ENCODE results near the gene SIGLEC14. TPM values are rescaled to one million over a fixed set of nuclear protein-coding genes. Genes with fewer than 3 reads are reported as not detected.

Gene SIGLEC14
- polyA plus RNA-seq, 2 of the 4 experiments (the other 2 are of a cell fraction) = 0.03 TPM; not detected in 1

DNA sequence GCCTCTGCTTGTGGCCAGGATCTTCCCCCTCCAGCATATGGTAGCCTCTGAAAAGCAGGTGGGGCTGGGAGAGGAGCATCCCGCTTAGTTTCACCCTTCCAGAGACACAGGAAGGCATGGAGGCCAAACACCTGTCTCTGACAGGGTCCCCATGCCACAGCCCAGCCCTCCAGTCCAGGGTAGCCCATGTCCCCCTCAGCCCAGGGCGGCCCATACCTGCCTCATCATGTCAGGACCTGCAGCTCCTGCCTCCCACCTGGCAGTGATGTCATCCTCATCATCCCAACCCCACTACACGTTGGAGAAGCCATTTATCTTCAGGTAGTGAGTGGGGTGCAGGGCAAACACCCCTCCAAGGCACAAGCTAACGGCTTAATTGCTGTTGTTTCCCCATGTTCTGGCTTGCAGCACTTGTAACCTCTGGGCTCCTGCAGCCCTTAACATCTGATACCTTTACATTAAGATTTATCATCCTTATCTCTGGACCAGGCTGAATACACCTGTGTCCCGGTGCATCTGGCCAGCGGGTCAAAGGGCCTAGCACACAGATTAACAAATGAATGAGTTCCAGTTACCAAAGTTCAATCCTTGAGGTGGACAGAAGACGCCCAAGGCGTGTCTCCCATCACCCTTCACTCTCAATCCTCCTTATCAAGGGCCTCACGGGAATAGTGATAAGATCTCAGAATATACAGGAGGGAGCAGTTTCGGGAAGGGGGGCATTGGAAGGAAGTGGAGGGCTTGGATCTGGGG, 53.3 kb downstream of the SIGLEC14 start (continued):
- TF ChIP-seq KDM1A (IDR thresholded peaks at IDR 0.05; ENCODE audit: low read depth) = no peak
- TF ChIP-seq, protein P1, sequence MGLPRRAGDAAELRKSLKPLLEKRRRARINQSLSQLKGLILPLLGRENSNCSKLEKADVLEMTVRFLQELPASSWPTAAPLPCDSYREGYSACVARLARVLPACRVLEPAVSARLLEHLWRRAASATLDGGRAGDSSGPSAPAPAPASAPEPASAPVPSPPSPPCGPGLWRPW (IDR thresholded peaks at IDR 0.05) = no peak

Small RNA genes lying within 50 kb of the gene (small RNA-seq; reads per million reads assigned to genes)
- 0 reads per million in 6 experiments for gene AC018755.2
- gene MIR125A = 0 reads per million in 6 experiments
- gene MIR99B = 0 to 0.86 (median 0.04) reads per million in 6 experiments
- 0 reads per million in 6 experiments for gene MIRLET7E

Other genes starting within 250 kb of the SIGLEC14 start
- not detected in 2 replicates for gene SIGLEC10, start 229.2 kb downstream of the SIGLEC14 start, polyA plus RNA-seq (2011; rRNA removed)
- not detected in 3 replicates for gene SIGLEC10, start 229.2 kb downstream of the SIGLEC14 start, polyA plus RNA-seq (2017; fragmentation: RNase III; extraction: RNeasy Plus Mini Kit Qiagen cat#74134 plus additional on column Dnase treatment)
- not detected in 2 replicates for gene SIGLEC8, start 188.4 kb downstream of the SIGLEC14 start, polyA plus RNA-seq (2011; rRNA removed)
- gene SIGLEC8, start 188.4 kb downstream of the SIGLEC14 start, polyA plus RNA-seq (2017; fragmentation: RNase III; extraction: RNeasy Plus Mini Kit Qiagen cat#74134 plus additional on column Dnase treatment) = not detected in 3 replicates
- gene CEACAM18, start 168.3 kb downstream of the SIGLEC14 start, polyA plus RNA-seq (2011; rRNA removed) = not detected in 2 replicates
- gene CEACAM18, start 168.3 kb downstream of the SIGLEC14 start, polyA plus RNA-seq (2017; fragmentation: RNase III; extraction: RNeasy Plus Mini Kit Qiagen cat#74134 plus additional on column Dnase treatment) = not detected in 3 replicates
- gene SIGLEC12, start 145.0 kb downstream of the SIGLEC14 start, polyA plus RNA-seq (2011; rRNA removed) = not detected in 2 replicates
- gene SIGLEC12, start 145.0 kb downstream of the SIGLEC14 start, polyA plus RNA-seq (2017; fragmentation: RNase III; extraction: RNeasy Plus Mini Kit Qiagen cat#74134 plus additional on column Dnase treatment) = not detected in 3 replicates
- gene SIGLEC6, start 115.2 kb downstream of the SIGLEC14 start, polyA plus RNA-seq (2011; rRNA removed) = not detected in 2 replicates
- not detected in 3 replicates for gene SIGLEC6, start 115.2 kb downstream of the SIGLEC14 start, polyA plus RNA-seq (2017; fragmentation: RNase III; extraction: RNeasy Plus Mini Kit Qiagen cat#74134 plus additional on column Dnase treatment)
- gene ZNF175, start 75.5 kb downstream of the SIGLEC14 start, polyA plus RNA-seq (2011; rRNA removed) = 6.4 and 7.5 TPM in 2 replicates
- 2.9 to 3.8 TPM (median 3.3 TPM) in 3 replicates for gene ZNF175, start 75.5 kb downstream of the SIGLEC14 start, polyA plus RNA-seq (2017; fragmentation: RNase III; extraction: RNeasy Plus Mini Kit Qiagen cat#74134 plus additional on column Dnase treatment)
- gene SIGLEC5, start 16.4 kb downstream of the SIGLEC14 start, polyA plus RNA-seq (2011; rRNA removed) = not detected in 2 replicates
- not detected in 3 replicates for gene SIGLEC5, start 16.4 kb downstream of the SIGLEC14 start, polyA plus RNA-seq (2017; fragmentation: RNase III; extraction: RNeasy Plus Mini Kit Qiagen cat#74134 plus additional on column Dnase treatment)
- gene SPACA6, start 46.5 kb upstream of the SIGLEC14 start, polyA plus RNA-seq (2011; rRNA removed) = 9.5 and 12.0 TPM in 2 replicates
- 26.5 to 45.9 TPM (median 36.4 TPM) in 3 replicates for gene SPACA6, start 46.5 kb upstream of the SIGLEC14 start, polyA plus RNA-seq (2017; fragmentation: RNase III; extraction: RNeasy Plus Mini Kit Qiagen cat#74134 plus additional on column Dnase treatment)
- gene HAS1, start 77.2 kb upstream of the SIGLEC14 start, polyA plus RNA-seq (2011; rRNA removed) = not detected in 2 replicates
- gene HAS1, start 77.2 kb upstream of the SIGLEC14 start, polyA plus RNA-seq (2017; fragmentation: RNase III; extraction: RNeasy Plus Mini Kit Qiagen cat#74134 plus additional on column Dnase treatment) = not detected in 3 replicates
- not detected in 2 replicates for gene FPR1, start 105.1 kb upstream of the SIGLEC14 start, polyA plus RNA-seq (2011; rRNA removed)
- 0.04 to 0.05 TPM in 2 of 3 replicates, not detected in the other for gene FPR1, start 105.1 kb upstream of the SIGLEC14 start, polyA plus RNA-seq (2017; fragmentation: RNase III; extraction: RNeasy Plus Mini Kit Qiagen cat#74134 plus additional on column Dnase treatment)
- gene FPR2, start 114.4 kb upstream of the SIGLEC14 start, polyA plus RNA-seq (2011; rRNA removed) = not detected in 2 replicates
- gene FPR2, start 114.4 kb upstream of the SIGLEC14 start, polyA plus RNA-seq (2017; fragmentation: RNase III; extraction: RNeasy Plus Mini Kit Qiagen cat#74134 plus additional on column Dnase treatment) = not detected in 3 replicates
- not detected in 2 replicates for gene FPR3, start 148.3 kb upstream of the SIGLEC14 start, polyA plus RNA-seq (2011; rRNA removed)
- gene FPR3, start 148.3 kb upstream of the SIGLEC14 start, polyA plus RNA-seq (2017; fragmentation: RNase III; extraction: RNeasy Plus Mini Kit Qiagen cat#74134 plus additional on column Dnase treatment) = not detected in 3 replicates
- gene ZNF577, start 241.1 kb upstream of the SIGLEC14 start, polyA plus RNA-seq (2011; rRNA removed) = 0.17 and 0.30 TPM in 2 replicates
- 0.05 to 0.20 TPM (median 0.17 TPM) in 3 replicates for gene ZNF577, start 241.1 kb upstream of the SIGLEC14 start, polyA plus RNA-seq (2017; fragmentation: RNase III; extraction: RNeasy Plus Mini Kit Qiagen cat#74134 plus additional on column Dnase treatment)